Effector memory CD8-positive, alpha-beta T cell (primary cell): ENCODE results near the gene BTG2.

Experiments used
- ATAC-seq: fragments of 150-1000 bp; cut with Tn5 transposase; replicated peaks from 2 replicates; pipeline ENCODE4 v1.10.0; 2021; ENCODE audit warnings: mild to moderate bottlenecking, moderate library complexity
- DNase-seq, 3 experiments: peaks; one replicate each; pipeline ENCODE4 v3.0.0; 2021
- H3K27ac Mint-ChIP-seq, 2 donors: one replicate each; pipeline ENCODE4 v1.8.0; 2022; ENCODE audit warnings: mild to moderate bottlenecking in 2 of 2, mixed read lengths in 2 of 2, moderate library complexity in 2 of 2
- H3K27me3 Mint-ChIP-seq, 2 donors: one replicate each; pipeline ENCODE4 v1.8.0; 2022; ENCODE audit warnings: mixed read lengths in 2 of 2
- H3K36me3 Mint-ChIP-seq: one replicate; pipeline ENCODE4 v1.8.0; 2022; ENCODE audit warnings: mild to moderate bottlenecking, moderate library complexity, mixed read lengths; ENCODE audit not compliant: insufficient read depth
- H3K4me1 Mint-ChIP-seq, 2 donors: one replicate each; pipeline ENCODE4 v1.8.0; 2022; ENCODE audit warnings: low read depth in 2 of 2, mixed read lengths in 2 of 2
- H3K4me3 Mint-ChIP-seq, 2 donors: one replicate each; pipeline ENCODE4 v1.8.0; 2022; ENCODE audit warnings: mild to moderate bottlenecking in 2 of 2, mixed read lengths in 2 of 2, moderate library complexity in 2 of 2
- H3K9me3 Mint-ChIP-seq, 2 donors: one replicate each; pipeline ENCODE4 v1.8.0; 2022; ENCODE audit warnings: mixed read lengths in 2 of 2

The BTG2 gene

DNA sequence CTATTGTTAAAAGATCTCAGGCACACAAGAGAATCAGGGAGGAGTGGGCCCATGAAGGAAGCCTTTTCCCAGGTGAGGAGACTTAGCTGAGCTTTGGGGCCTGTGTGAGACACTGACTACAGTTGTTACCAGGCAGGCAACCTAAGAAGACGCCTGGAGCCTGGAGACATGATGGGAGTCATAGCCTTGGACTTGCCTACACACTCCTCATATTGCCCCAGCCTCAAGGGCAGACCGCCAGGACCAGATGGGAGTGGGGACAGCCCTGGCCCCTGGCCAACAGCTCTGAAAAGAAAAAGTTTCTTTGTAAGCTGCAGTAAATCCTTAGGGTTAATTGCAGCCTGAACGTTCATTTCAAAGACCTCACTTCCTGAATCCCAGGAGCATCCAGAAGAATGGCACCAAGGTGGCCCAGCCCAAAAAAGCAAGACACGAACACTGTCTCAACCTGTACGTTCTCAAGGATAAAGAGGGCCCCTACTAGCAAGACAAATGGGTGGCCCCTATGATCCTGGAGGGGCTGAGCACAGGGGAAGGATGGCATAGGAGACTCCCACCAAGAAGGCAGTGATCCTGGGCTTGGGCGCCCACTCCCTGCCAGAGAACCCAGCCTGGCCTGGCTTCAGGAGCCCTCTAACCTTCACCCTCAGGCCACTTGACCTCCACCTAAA, 33.2 kb upstream of the BTG2 start:
- Mint-ChIP-seq H3K9me3 (no peaks in the 10 kb centered on the region), H3K4me3 (no peak overlapping the region), H3K27ac (no peak overlapping the region), H3K4me1 (peaks cover 17 to 29% of the 10 kb centered on the region in 2 donors), H3K36me3 (no peaks in the 10 kb centered on the region), H3K27me3 (peaks cover 0 to 3% of the 10 kb centered on the region in 2 donors)
- ATAC-seq = no peak
- no peak for DNase-seq

DNA sequence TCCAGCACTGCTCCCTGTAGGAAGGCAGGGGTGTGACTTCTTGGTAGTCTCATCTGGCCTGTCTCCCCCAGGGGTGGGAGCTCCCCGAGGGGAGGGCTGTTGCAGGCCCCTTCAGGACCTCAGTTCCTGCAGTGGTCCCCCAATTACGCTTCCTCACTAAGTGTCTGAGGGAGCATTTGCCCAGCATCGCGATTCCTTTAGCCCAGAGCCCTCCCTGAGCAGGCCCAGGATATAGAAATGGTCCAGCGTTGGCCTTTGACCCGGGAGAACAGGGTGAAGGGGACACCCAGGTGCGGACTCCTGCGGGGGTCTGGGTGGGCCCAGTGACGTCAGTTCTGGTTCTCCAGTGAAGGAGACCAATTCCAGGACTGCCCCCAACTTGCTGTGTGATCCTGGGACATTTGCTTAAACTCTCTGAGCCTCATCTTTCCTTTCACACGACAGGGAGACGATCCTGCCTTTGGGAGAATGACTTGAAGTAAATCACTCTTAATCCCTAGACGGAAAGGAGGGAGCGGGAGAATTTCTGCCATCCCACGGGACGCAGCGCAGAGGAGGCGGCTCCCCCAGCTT, 32.6 kb upstream of the BTG2 start:
- no peaks in the 10 kb centered on the region for H3K36me3 Mint-ChIP-seq

DNA sequence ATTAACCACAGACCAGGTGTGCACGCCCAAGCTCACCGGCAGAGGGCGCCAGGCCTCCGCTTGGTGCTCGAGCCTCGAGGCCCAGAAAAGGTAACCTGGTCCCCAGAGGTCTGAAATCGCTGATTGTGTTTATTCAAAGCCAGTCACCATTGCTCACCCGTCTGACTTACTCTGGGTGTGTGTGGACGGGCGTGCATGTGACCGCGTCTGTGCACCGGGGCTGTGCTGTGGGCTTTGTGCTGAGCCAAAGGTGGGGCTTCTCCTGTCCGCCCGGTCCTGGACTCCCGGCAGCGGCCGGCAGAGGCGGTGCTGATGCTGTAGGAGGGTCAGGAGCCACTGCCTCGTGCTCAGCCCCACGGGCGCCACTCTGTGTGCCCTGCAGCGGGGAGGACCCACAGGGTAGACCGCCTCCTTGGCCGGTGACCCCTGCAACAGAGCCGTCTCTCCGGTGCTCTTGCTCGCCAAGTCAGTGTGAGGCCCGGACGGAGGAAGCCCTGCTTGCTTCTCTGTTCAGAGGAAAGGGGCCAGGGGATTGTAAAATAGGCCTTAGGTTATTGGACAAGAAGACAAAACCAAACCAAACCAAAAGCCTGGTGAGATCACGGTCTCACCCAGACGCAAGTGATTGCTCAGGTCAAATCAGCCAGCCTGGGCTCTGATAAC, 32.0 kb upstream of the BTG2 start:
- peak overlapping the region in 1 of 2 donors; percentile 79 for H3K27ac Mint-ChIP-seq
- H3K4me3 Mint-ChIP-seq = peak overlapping the region; percentile 15 to 73
- H3K4me1 Mint-ChIP-seq = peaks cover 19 to 28% of the 10 kb centered on the region in 2 donors
- no peaks in the 10 kb centered on the region for H3K27me3 Mint-ChIP-seq
- no peaks in the 10 kb centered on the region for H3K36me3 Mint-ChIP-seq
- no peaks in the 10 kb centered on the region for H3K9me3 Mint-ChIP-seq
- DNase-seq (peak; percentile 91 to 92 (median 91)), ATAC-seq (peak; percentile 78)

More for the DNA sequence above, 32.6 kb upstream of the BTG2 start:
- ATAC-seq (no peak), DNase-seq (no peak)
- Mint-ChIP-seq H3K4me1 (peaks cover 17 to 27% of the 10 kb centered on the region in 2 donors), H3K27me3 (no peaks in the 10 kb centered on the region), H3K27ac (peak overlapping the region in 1 of 2 donors; percentile 79), H3K4me3 (peak overlapping the region; percentile 15 to 73), H3K9me3 (no peaks in the 10 kb centered on the region)

DNA sequence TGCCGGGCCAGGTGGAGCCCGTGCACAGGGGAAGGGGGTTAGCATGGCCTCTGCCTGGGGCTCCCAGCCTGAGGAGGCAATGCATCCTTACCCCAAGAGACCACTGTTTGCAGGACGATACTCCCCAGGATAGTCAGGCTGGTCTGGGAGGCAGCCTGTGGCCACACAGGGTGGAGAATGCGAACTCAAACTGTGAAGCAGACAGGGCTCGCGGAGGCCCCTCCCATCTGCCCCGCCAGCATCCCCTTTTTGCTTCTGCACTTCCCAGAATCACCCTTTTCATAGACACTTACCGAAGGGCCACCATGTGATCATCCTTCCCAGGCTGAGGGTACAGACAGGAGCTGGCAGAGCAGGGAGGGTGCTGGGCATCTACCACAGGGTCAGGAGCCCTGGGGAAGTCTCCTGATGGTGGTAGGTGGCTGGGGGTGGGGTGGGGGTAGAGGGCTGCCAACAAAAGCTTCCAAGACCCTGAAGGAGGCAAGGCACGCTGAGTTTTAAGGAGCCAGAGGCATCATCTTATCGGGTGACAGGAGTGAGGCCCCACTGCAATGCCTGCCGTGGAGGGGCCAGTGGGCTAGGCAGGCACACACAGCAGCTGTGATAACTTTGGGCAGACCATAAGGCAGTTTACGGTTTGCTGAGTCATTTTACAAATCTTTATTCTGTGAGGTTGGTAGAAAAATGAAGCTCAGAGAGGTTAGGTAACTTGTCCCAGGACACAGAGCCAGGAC, 31.3 kb upstream of the BTG2 start:
- peak overlapping the region in 1 of 2 donors; percentile 73 for H3K4me3 Mint-ChIP-seq
- H3K27ac Mint-ChIP-seq = no peak overlapping the region
- H3K9me3 Mint-ChIP-seq = no peaks in the 10 kb centered on the region
- H3K36me3 Mint-ChIP-seq = no peaks in the 10 kb centered on the region
- H3K27me3 Mint-ChIP-seq = no peaks in the 10 kb centered on the region
- no peak for ATAC-seq
- no peak for DNase-seq
- peaks cover 23 to 30% of the 10 kb centered on the region in 2 donors for H3K4me1 Mint-ChIP-seq

DNA sequence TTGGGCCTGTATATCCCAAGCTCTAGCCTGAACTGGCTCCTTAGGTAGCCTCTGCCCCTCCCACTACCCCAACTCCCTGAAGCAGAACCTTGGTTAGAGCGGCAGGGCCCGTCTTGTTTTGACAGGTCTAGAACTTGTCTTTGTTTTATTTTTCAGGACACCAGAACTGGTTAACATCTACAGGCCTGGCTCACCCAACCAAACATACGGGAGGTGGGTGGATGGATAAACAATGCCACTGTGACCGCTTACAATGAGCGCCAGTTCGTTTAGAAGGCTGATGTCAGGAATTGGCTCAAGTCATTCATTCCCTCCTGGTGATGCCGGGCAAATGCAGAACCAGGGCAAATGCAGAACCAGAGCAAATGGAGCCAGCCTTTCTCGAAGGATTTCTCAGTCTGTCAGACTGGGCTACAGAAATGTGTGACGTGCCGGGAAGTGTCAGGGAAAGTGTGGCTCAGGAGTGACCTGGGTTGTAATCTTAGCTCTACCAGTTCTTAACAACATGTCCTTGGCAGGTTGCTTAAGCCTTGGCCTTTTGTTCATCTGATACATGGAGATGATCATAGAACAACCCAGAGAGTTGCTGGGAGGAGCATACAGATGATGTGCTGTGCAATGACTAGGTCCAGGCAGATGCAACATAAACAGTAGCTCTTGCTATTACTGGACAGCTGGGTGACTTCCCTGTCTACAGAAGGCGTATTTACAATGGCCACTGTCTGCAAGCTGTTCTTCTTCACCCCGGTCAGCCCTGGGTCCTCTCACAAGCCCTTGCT, 30.5 kb upstream of the BTG2 start:
- DNase-seq = no peak
- ATAC-seq = no peak
- Mint-ChIP-seq H3K4me1 (peaks cover 24 to 30% of the 10 kb centered on the region in 2 donors), H3K36me3 (no peaks in the 10 kb centered on the region), H3K9me3 (no peaks in the 10 kb centered on the region), H3K4me3 (no peak overlapping the region), H3K27me3 (no peaks in the 10 kb centered on the region), H3K27ac (peak overlapping the region in 1 of 2 donors; percentile 13)

DNA sequence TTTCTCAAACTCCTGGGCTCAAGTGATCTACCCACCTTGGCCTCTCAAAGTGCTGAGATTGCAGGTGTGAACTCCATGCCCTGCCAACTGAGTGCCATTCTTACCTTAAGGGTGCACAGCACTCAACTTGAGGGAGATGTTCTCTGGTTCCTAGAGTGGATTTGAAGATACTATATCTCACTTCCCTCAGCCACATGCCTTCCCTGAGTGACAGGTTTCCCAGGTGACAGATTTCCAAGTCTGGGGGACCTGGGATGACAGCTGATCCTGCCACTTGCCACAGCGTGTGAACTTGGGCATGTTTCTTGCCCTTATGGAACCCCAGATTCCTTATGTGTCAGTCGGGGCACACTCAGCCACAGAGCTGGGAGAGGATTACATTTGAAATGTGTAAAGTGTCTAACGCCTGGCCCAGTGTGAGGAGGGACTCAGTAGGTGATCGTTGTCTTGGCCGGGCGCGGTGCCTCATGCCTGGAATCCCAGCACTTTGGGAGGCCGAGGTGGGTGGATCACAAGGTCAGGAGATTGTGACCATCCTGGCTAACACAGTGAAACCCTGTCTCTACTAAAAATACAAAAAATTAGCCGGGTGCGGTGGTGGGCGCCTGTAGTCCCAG, 29.6 kb upstream of the BTG2 start:
- no peaks in the 10 kb centered on the region for H3K9me3 Mint-ChIP-seq
- DNase-seq = no peak
- ATAC-seq = no peak
- peak overlapping the region; percentile 13 to 63 for H3K27ac Mint-ChIP-seq
- no peaks in the 10 kb centered on the region for H3K27me3 Mint-ChIP-seq
- no peaks in the 10 kb centered on the region for H3K36me3 Mint-ChIP-seq
- no peak overlapping the region for H3K4me3 Mint-ChIP-seq
- peaks cover 24 to 27% of the 10 kb centered on the region in 2 donors for H3K4me1 Mint-ChIP-seq

DNA sequence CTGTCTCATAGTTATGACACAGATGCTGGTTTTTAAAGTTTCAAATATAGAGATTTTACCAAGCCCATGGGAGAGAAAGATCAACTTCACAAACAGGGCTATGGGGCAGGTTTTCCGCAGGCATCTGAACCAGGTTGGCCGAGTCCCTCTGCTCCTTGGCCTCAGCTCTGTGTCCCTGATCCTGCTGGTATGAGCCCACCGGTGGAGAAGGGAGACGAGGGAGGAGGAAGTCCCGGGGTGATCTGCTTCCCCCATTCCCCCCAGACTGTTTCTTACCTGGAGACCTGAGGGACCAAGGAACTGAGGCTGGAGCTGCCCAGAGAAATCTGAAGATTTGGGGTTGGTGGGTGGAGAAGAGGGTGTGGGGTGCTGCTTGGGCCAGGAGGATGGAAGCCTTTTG, 28.9 kb upstream of the BTG2 start:
- ATAC-seq (no peak), DNase-seq (no peak)
- Mint-ChIP-seq H3K36me3 (no peaks in the 10 kb centered on the region), H3K4me1 (peaks cover 22 to 24% of the 10 kb centered on the region in 2 donors), H3K9me3 (no peaks in the 10 kb centered on the region), H3K27me3 (no peaks in the 10 kb centered on the region), H3K27ac (peak overlapping the region in 1 of 2 donors; percentile 87), H3K4me3 (no peak overlapping the region)

DNA sequence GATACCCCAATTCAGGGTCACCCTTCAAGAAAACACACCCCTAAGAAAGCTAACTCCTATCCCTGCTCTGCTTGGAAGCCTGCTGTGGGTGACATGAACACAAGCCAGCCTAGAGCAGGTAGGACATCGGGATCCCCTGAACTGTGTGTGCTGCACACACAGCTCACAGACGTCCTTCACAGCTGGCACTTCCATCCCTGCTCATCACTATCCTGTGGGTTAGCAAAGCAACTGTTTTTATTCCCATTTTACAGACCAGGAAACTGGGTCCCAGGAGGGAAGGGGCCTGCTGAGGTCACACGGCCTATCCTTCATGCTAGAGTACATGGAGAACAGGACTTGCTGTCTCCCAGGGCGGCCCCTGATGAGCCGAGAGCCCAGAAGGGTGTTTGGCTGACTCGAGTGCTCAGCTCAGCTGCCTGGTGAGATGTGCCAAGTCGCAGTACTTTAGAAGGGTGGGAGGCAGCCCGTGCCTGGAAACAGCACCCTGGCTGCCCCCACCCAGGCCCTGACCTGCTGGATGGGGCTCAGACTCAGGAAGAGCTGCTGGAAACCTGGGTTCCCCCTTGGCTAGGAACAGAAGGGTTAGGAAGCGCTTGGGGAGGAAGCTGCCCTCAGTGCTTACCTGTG, 28.3 kb upstream of the BTG2 start:
- no peaks in the 10 kb centered on the region for H3K9me3 Mint-ChIP-seq
- H3K4me1 Mint-ChIP-seq = peaks cover 24 to 25% of the 10 kb centered on the region in 2 donors
- H3K27ac Mint-ChIP-seq = peak overlapping the region; percentile 46 to 87
- peak overlapping the region in 1 of 2 donors; percentile 5 for H3K4me3 Mint-ChIP-seq
- DNase-seq (no peak), ATAC-seq (no peak)
- H3K36me3 Mint-ChIP-seq = no peaks in the 10 kb centered on the region
- H3K27me3 Mint-ChIP-seq = no peaks in the 10 kb centered on the region

DNA sequence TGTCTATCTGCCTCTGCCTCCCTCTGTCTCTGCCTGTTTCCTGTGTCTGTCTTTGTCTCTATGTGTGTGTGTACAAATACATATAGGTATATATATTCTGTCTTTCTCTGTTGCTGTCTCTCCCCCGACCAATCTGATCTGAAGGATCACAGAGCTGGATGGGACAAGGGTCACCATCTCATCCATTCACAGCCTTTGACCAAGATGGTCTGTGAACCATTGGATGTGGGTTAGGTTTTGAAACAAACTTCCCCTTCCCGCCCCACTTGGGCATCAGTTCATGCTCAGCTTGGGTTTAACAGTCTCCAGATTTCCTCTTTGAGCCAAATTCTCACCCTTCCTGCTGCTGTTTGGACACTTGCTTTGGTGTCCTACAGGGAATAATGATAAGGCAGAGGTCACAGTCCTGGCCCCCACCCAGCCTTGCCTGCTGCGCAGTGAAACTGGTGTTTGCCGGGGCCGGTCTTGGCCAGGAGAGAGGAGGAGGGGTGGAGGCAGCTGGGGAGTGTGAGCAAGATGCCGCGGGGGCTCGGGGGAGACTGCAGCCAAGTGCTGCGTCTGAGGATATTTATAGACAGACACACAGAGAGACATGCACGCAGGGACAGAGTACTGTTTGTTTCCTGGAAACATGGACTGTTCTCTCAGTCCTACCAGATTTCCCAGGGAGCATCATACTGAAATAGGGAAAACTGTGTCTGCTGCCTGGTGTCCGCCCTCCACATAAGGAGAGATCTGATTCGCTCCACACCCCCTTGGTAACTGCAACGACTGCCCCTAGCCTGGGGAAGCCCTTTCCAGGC, 27.0 kb upstream of the BTG2 start:
- H3K4me1 Mint-ChIP-seq = peaks cover 20 to 21% of the 10 kb centered on the region in 2 donors
- DNase-seq (no peak), ATAC-seq (peak; percentile 29)
- no peaks in the 10 kb centered on the region for H3K9me3 Mint-ChIP-seq
- H3K4me3 Mint-ChIP-seq = peak overlapping the region in 1 of 2 donors; percentile 2
- peak overlapping the region in 1 of 2 donors; percentile 51 for H3K27ac Mint-ChIP-seq
- H3K36me3 Mint-ChIP-seq = no peaks in the 10 kb centered on the region
- no peaks in the 10 kb centered on the region for H3K27me3 Mint-ChIP-seq

DNA sequence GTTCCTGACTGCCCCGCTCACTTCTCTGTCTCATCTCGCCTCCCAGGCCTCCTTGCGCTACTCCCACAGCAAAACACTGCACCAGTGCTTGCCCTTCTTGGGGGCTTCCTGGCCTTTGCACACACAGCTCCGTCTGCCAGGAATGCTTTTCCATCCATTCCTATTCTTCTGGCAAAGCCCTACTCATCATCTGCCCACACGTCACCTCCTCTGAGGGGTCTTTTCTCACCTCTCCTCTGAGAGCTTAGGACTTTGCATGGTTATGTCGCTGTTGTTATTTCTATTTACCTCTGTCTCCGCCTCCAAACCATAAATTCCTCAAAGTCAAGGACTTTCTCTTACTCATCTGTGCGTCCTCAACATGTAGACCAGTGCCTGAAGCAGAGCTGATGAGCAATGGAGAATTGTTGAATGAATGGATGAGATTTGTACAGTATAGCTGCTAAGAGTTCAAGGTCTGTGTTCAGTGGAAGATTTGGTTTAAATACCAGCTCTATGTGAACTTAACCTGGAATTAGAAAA, 26.4 kb upstream of the BTG2 start:
- Mint-ChIP-seq H3K36me3 (no peaks in the 10 kb centered on the region), H3K9me3 (no peaks in the 10 kb centered on the region), H3K4me3 (peak overlapping the region; percentile 2 to 18), H3K27ac (peak overlapping the region in 1 of 2 donors; percentile 46), H3K4me1 (peaks cover 17% of the 10 kb centered on the region in 2 donors), H3K27me3 (no peaks in the 10 kb centered on the region)
- DNase-seq (no peak), ATAC-seq (no peak)

DNA sequence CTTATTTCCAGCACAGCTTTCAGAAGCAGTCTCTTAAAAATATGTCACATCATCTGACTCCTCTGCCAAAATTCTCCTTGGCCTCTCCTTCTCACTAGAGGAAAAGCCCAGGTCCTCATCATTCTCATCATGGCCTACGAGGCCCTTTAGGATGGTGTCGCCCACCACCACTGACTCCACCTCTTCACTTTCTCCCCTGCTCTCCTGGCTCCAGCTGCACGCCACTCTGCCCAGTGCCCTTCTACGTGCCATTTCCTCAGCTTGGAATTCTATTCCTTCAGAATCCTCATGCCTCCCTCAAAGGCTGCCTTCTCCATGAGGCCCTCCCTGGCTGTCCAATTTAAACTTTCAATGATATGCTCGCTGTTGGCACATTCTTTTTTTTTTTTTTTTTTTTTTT, 25.3 kb upstream of the BTG2 start:
- ATAC-seq = no peak
- H3K36me3 Mint-ChIP-seq = no peaks in the 10 kb centered on the region
- no peak overlapping the region for H3K27ac Mint-ChIP-seq
- no peaks in the 10 kb centered on the region for H3K27me3 Mint-ChIP-seq
- no peak overlapping the region for H3K4me3 Mint-ChIP-seq
- H3K9me3 Mint-ChIP-seq = no peaks in the 10 kb centered on the region
- DNase-seq = no peak
- H3K4me1 Mint-ChIP-seq = peaks cover 17% of the 10 kb centered on the region in 2 donors
